Measurements from ENCODE around the gene PTPN23.

- no peak for TF ChIP-seq CTCF (conservative IDR thresholded peaks at IDR 0.05; ENCODE audit: low read depth in 2 of 2)
- no peak for TF ChIP-seq EZH2phosphoT487 (IDR thresholded peaks at IDR 0.05; ENCODE audit: unreplicated experiment)
These were observed 14.1 kb downstream of the PTPN23 start for GRCh38 chr3:47394881-47395280.

All from GM23338 (cell line).